ENCODE results near the gene CCDC121. TPM values are rescaled to one million over a fixed set of nuclear protein-coding genes. Genes with fewer than 3 reads are reported as not detected.
"Not testable (repeated sequence)": the region's sequence is repeated elsewhere in the genome, so short reads cannot be mapped to it uniquely, and the experiment has no call there.

CCDC121 gene
- total RNA-seq, 1 donor from 2014 or later: 1.0 TPM

GRCh38 chr2:27638037-27638637, 9.3 kb upstream of the CCDC121 start:
- intact Hi-C loops (cut with micrococcal nuclease): loop anchor here (1.0 to 2.0 kb wide), 3 partner anchors 9 to 55 kb away; partner anchors contain the start of genes CCDC121, GPN1 and ZNF512

GRCh38 chr2:27636766-27637165, 8.0 kb upstream of the CCDC121 start:
- intact Hi-C loops (cut with micrococcal nuclease): no loop called here

GRCh38 chr2:27634291-27634690, 5.5 kb upstream of the CCDC121 start:
- intact Hi-C loops (cut with micrococcal nuclease): no loop called here

- intact Hi-C loops (cut with micrococcal nuclease): not testable (repeated sequence)
Measured at GRCh38 chr2:27630257-27630656, 1.4 kb upstream of the CCDC121 start.

- intact Hi-C loops (cut with micrococcal nuclease): loop anchor here (1.0 to 10.0 kb wide), 10 partner anchors 45 to 1753 kb away; partner anchors contain the start of genes ASXL2, ATRAID, BABAM2 and IFT172
Measured at GRCh38 chr2:27627963-27628766, 647 bp downstream of the CCDC121 start.

GRCh38 chr2:27626921-27627320, 1.9 kb downstream of the CCDC121 start:
- intact Hi-C loops (cut with micrococcal nuclease): loop anchor here (5.0 to 10.0 kb wide), 3 partner anchors 555 to 1752 kb away; partner anchors contain the start of genes ASXL2, OST4 and TRMT61B

- intact Hi-C loops (cut with micrococcal nuclease): loop anchor here (5.0 to 10.0 kb wide), 3 partner anchors 554 to 1752 kb away; partner anchors contain the start of genes ASXL2, OST4 and TRMT61B
Measured at GRCh38 chr2:27626323-27626722, 2.5 kb downstream of the CCDC121 start.

- intact Hi-C loops (cut with micrococcal nuclease): loop anchor here (5.0 to 10.0 kb wide), 3 partner anchors 553 to 1750 kb away; partner anchors contain the start of genes ASXL2, OST4 and TRMT61B
Measured at GRCh38 chr2:27624943-27625342, 3.9 kb downstream of the CCDC121 start.

GRCh38 chr2:27622921-27623384, 5.9 kb downstream of the CCDC121 start:
- intact Hi-C loops (cut with micrococcal nuclease): loop anchor here (10.0 kb wide), 1 partner anchor 1748 kb away; the partner anchor contains the start of gene ASXL2

GRCh38 chr2:27621524-27621923, 7.3 kb downstream of the CCDC121 start:
- intact Hi-C loops (cut with micrococcal nuclease): loop anchor here (10.0 kb wide), 1 partner anchor 1747 kb away; the partner anchor contains the start of gene ASXL2

- intact Hi-C loops (cut with micrococcal nuclease): no loop called here
Measured at GRCh38 chr2:27615316-27615715, 13.5 kb downstream of the CCDC121 start.

- intact Hi-C loops (cut with micrococcal nuclease): no loop called here
Measured at GRCh38 chr2:27613985-27614384, 14.8 kb downstream of the CCDC121 start.

GRCh38 chr2:27606611-27607010, 22.2 kb downstream of the CCDC121 start:
- intact Hi-C loops (cut with micrococcal nuclease): no loop called here

- intact Hi-C loops (cut with micrococcal nuclease): no loop called here
Measured at GRCh38 chr2:27596627-27597026, 32.2 kb downstream of the CCDC121 start.

- intact Hi-C loops (cut with micrococcal nuclease): not testable (repeated sequence)
Measured at GRCh38 chr2:27595412-27595811, 33.4 kb downstream of the CCDC121 start.

GRCh38 chr2:27594020-27594703, 34.6 kb downstream of the CCDC121 start:
- intact Hi-C loops (cut with micrococcal nuclease): not testable (repeated sequence)

GRCh38 chr2:27593240-27593639, 35.6 kb downstream of the CCDC121 start:
- intact Hi-C loops (cut with micrococcal nuclease): no loop called here

- intact Hi-C loops (cut with micrococcal nuclease): no loop called here
Measured at GRCh38 chr2:27591745-27592144, 37.1 kb downstream of the CCDC121 start.

- intact Hi-C loops (cut with micrococcal nuclease): no loop called here
Measured at GRCh38 chr2:27588308-27588707, 40.5 kb downstream of the CCDC121 start.

GRCh38 chr2:27587025-27587424, 41.8 kb downstream of the CCDC121 start:
- intact Hi-C loops (cut with micrococcal nuclease): no loop called here

- intact Hi-C loops (cut with micrococcal nuclease): loop anchor here (5.0 kb wide), 1 partner anchor 308 kb away; the partner anchor contains the start of genes BABAM2 and RBKS
Measured at GRCh38 chr2:27584597-27584996, 44.2 kb downstream of the CCDC121 start.

Data from T-helper 1 cell treated with Interleukin-12 subunit alpha and Interleukin-12 subunit beta and Interleukin-4 antibody, amounts not matched to agents 30 ng/mL and 1 ng/mL, for 36 hours (primary cell).